ENCODE data around the gene ELMO1.
A peak's percentile ranks its signal among the peaks of the same experiment; 100 is the strongest.

ELMO1 gene

GRCh38 chr7:37256631-37257030 is 192.0 kb downstream of the ELMO1 start:
- no peak for DNase-seq

- no peak for DNase-seq
Measured at GRCh38 chr7:37255327-37255944, 193.2 kb downstream of the ELMO1 start.

GRCh38 chr7:37251222-37251621 is 197.4 kb downstream of the ELMO1 start:
- DNase-seq: peak; percentile 29

GRCh38 chr7:37249240-37249639 is 199.4 kb downstream of the ELMO1 start:
- no peak for DNase-seq

- DNase-seq: no peak
Measured at GRCh38 chr7:37248396-37248861, 200.2 kb downstream of the ELMO1 start.

- DNase-seq: peak; percentile 82
Measured at GRCh38 chr7:37247861-37248260, 200.8 kb downstream of the ELMO1 start.

- no peak for DNase-seq
Measured at GRCh38 chr7:37245590-37245989, 203.1 kb downstream of the ELMO1 start.

- no peak for DNase-seq
Measured at GRCh38 chr7:37236906-37237305, 211.8 kb downstream of the ELMO1 start.

- DNase-seq: no peak
Measured at GRCh38 chr7:37235813-37236212, 212.9 kb downstream of the ELMO1 start.

- DNase-seq: peak; percentile 44
Measured at GRCh38 chr7:37234928-37235327, 213.7 kb downstream of the ELMO1 start.

GRCh38 chr7:37234334-37234733 is 214.3 kb downstream of the ELMO1 start:
- DNase-seq: peak; percentile 14

GRCh38 chr7:37231613-37232012 is 217.1 kb downstream of the ELMO1 start:
- DNase-seq: no peak

GRCh38 chr7:37230221-37230620 is 218.4 kb downstream of the ELMO1 start:
- DNase-seq: peak; percentile 28

- no peak for DNase-seq
Measured at GRCh38 chr7:37229381-37229780, 219.3 kb downstream of the ELMO1 start.

GRCh38 chr7:37225285-37225969 is 223.2 kb downstream of the ELMO1 start:
- no peak for DNase-seq

- no peak for DNase-seq
Measured at GRCh38 chr7:37224746-37225145, 223.9 kb downstream of the ELMO1 start.

- peak; percentile 79 for DNase-seq
Measured at GRCh38 chr7:37220664-37221063, 228.0 kb downstream of the ELMO1 start.

- peak; percentile 38 for DNase-seq
Measured at GRCh38 chr7:37218956-37219355, 229.7 kb downstream of the ELMO1 start.

GRCh38 chr7:37216923-37217322 is 231.7 kb downstream of the ELMO1 start:
- DNase-seq: no peak

GRCh38 chr7:37216156-37216852 is 232.4 kb downstream of the ELMO1 start:
- DNase-seq: peak; percentile 28

- DNase-seq: no peak
Measured at GRCh38 chr7:37215290-37215923, 233.3 kb downstream of the ELMO1 start.

- DNase-seq: no peak
Measured at GRCh38 chr7:37212556-37212955, 236.1 kb downstream of the ELMO1 start.

GRCh38 chr7:37212051-37212450 is 236.6 kb downstream of the ELMO1 start:
- DNase-seq: no peak

Measured in suppressor macrophage treated with lipopolysaccharide for 4 hours (primary cell).